Measurements from ENCODE around the gene ABITRAM. TPM values are rescaled to one million over a fixed set of nuclear protein-coding genes. Genes with fewer than 3 reads are reported as not detected.
"Not testable (repeated sequence)": the region's sequence is repeated elsewhere in the genome, so short reads cannot be mapped to it uniquely, and the experiment has no call there.

Gene ABITRAM
- total RNA-seq, 2 donors from 2014 or later: 11.6 to 14.8 TPM

GRCh38 chr9:108956022-108956630 is 21.9 kb downstream of the ABITRAM start:
- H3K4me3 Mint-ChIP-seq: no peak overlapping the region

GRCh38 chr9:108956631-108957026 is 22.4 kb downstream of the ABITRAM start:
- no peak overlapping the region for H3K27ac Mint-ChIP-seq
- H3K4me3 Mint-ChIP-seq: no peak overlapping the region
- peak; percentile 39 for ATAC-seq (replicated peaks)
- no peaks in the 10 kb centered on the region for H3K4me1 Mint-ChIP-seq
- H3K36me3 Mint-ChIP-seq (ENCODE audit: low read depth): no peaks in the 10 kb centered on the region
- H3K9me3 Mint-ChIP-seq: no peaks in the 10 kb centered on the region
- no peaks in the 10 kb centered on the region for H3K27me3 Mint-ChIP-seq

More at GRCh38 chr9:108956022-108956630, 21.9 kb downstream of the ABITRAM start:
- Mint-ChIP-seq H3K27ac (no peak overlapping the region), H3K36me3 (ENCODE audit: low read depth) (no peaks in the 10 kb centered on the region), H3K27me3 (no peaks in the 10 kb centered on the region), H3K9me3 (no peaks in the 10 kb centered on the region), H3K4me1 (no peaks in the 10 kb centered on the region)
- no peak for ATAC-seq (replicated peaks)

- Mint-ChIP-seq H3K27me3 (no peaks in the 10 kb centered on the region), H3K27ac (peak overlapping the region; percentile 24), H3K4me3 (no peak overlapping the region), H3K4me1 (no peaks in the 10 kb centered on the region), H3K36me3 (ENCODE audit: low read depth) (no peaks in the 10 kb centered on the region), H3K9me3 (no peaks in the 10 kb centered on the region)
- ATAC-seq (replicated peaks): no peak
Measured at GRCh38 chr9:108960331-108960730, 26.1 kb downstream of the ABITRAM start.

- Mint-ChIP-seq H3K9me3 (no peaks in the 10 kb centered on the region), H3K36me3 (ENCODE audit: low read depth) (no peaks in the 10 kb centered on the region), H3K4me3 (no peak overlapping the region), H3K27me3 (no peaks in the 10 kb centered on the region), H3K27ac (no peak overlapping the region), H3K4me1 (no peaks in the 10 kb centered on the region)
- no peak for ATAC-seq (replicated peaks)
Measured at GRCh38 chr9:108961151-108961550, 27.0 kb downstream of the ABITRAM start.

GRCh38 chr9:108963459-108964143 is 29.4 kb downstream of the ABITRAM start:
- no peak for ATAC-seq (replicated peaks)

GRCh38 chr9:108967916-108968315 is 33.7 kb downstream of the ABITRAM start:
- no peaks in the 10 kb centered on the region for H3K4me1 Mint-ChIP-seq
- no peaks in the 10 kb centered on the region for H3K27me3 Mint-ChIP-seq
- peaks cover 6% of the 10 kb centered on the region for H3K9me3 Mint-ChIP-seq
- H3K36me3 Mint-ChIP-seq (ENCODE audit: low read depth): peaks cover 6% of the 10 kb centered on the region
- no peak overlapping the region for H3K27ac Mint-ChIP-seq
- ATAC-seq (replicated peaks): no peak
- H3K4me3 Mint-ChIP-seq: no peak overlapping the region

More at GRCh38 chr9:108963459-108964143, 29.4 kb downstream of the ABITRAM start:
- Mint-ChIP-seq H3K36me3 (ENCODE audit: low read depth) (no peaks in the 10 kb centered on the region), H3K27ac (no peak overlapping the region), H3K27me3 (no peaks in the 10 kb centered on the region), H3K9me3 (no peaks in the 10 kb centered on the region), H3K4me1 (no peaks in the 10 kb centered on the region), H3K4me3 (no peak overlapping the region)

GRCh38 chr9:108971392-108971791 is 37.2 kb downstream of the ABITRAM start:
- not testable (repeated sequence) for H3K36me3 Mint-ChIP-seq (ENCODE audit: low read depth); H3K9me3 Mint-ChIP-seq; H3K4me1 Mint-ChIP-seq; ATAC-seq (replicated peaks); H3K4me3 Mint-ChIP-seq; H3K27ac Mint-ChIP-seq; H3K27me3 Mint-ChIP-seq

GRCh38 chr9:108972186-108972585 is 38.0 kb downstream of the ABITRAM start:
- Mint-ChIP-seq H3K27me3 (no peaks in the 10 kb centered on the region), H3K4me1 (no peaks in the 10 kb centered on the region), H3K36me3 (ENCODE audit: low read depth) (peaks cover 6% of the 10 kb centered on the region), H3K9me3 (peaks cover 6% of the 10 kb centered on the region), H3K4me3 (no peak overlapping the region), H3K27ac (no peak overlapping the region)
- ATAC-seq (replicated peaks): no peak

GRCh38 chr9:108972626-108973209 is 38.5 kb downstream of the ABITRAM start:
- H3K4me1 Mint-ChIP-seq: no peaks in the 10 kb centered on the region
- H3K9me3 Mint-ChIP-seq: peaks cover 6% of the 10 kb centered on the region
- no peaks in the 10 kb centered on the region for H3K27me3 Mint-ChIP-seq
- H3K27ac Mint-ChIP-seq: no peak overlapping the region
- no peak for ATAC-seq (replicated peaks)
- no peak overlapping the region for H3K4me3 Mint-ChIP-seq
- H3K36me3 Mint-ChIP-seq (ENCODE audit: low read depth): peaks cover 10% of the 10 kb centered on the region

- Mint-ChIP-seq H3K27ac (no peak overlapping the region), H3K4me1 (no peaks in the 10 kb centered on the region), H3K27me3 (no peaks in the 10 kb centered on the region), H3K4me3 (no peak overlapping the region), H3K36me3 (ENCODE audit: low read depth) (peaks cover 13% of the 10 kb centered on the region), H3K9me3 (peaks cover 6% of the 10 kb centered on the region)
- ATAC-seq (replicated peaks): no peak
Measured at GRCh38 chr9:108973895-108974294, 39.7 kb downstream of the ABITRAM start.

GRCh38 chr9:108978205-108978604 is 44.0 kb downstream of the ABITRAM start:
- ATAC-seq (replicated peaks): no peak
- H3K9me3 Mint-ChIP-seq: no peaks in the 10 kb centered on the region
- no peak overlapping the region for H3K27ac Mint-ChIP-seq
- no peak overlapping the region for H3K4me3 Mint-ChIP-seq
- H3K36me3 Mint-ChIP-seq (ENCODE audit: low read depth): peaks cover 7% of the 10 kb centered on the region
- H3K27me3 Mint-ChIP-seq: no peaks in the 10 kb centered on the region
- H3K4me1 Mint-ChIP-seq: no peaks in the 10 kb centered on the region

- no peak for ATAC-seq (replicated peaks)
- no peaks in the 10 kb centered on the region for H3K4me1 Mint-ChIP-seq
- H3K27me3 Mint-ChIP-seq: no peaks in the 10 kb centered on the region
- peaks cover 7% of the 10 kb centered on the region for H3K36me3 Mint-ChIP-seq (ENCODE audit: low read depth)
- no peak overlapping the region for H3K4me3 Mint-ChIP-seq
- H3K9me3 Mint-ChIP-seq: no peaks in the 10 kb centered on the region
- H3K27ac Mint-ChIP-seq: no peak overlapping the region
Measured at GRCh38 chr9:108980893-108981292, 46.7 kb downstream of the ABITRAM start.

- Mint-ChIP-seq H3K4me3 (no peak overlapping the region), H3K9me3 (peaks cover 4% of the 10 kb centered on the region), H3K4me1 (no peaks in the 10 kb centered on the region)
Measured at GRCh38 chr9:108983885-108984284, 49.7 kb downstream of the ABITRAM start.

More at GRCh38 chr9:108983885-108984284, 49.7 kb downstream of the ABITRAM start:
- Mint-ChIP-seq H3K27ac (no peak overlapping the region), H3K27me3 (no peaks in the 10 kb centered on the region), H3K36me3 (ENCODE audit: low read depth) (no peaks in the 10 kb centered on the region)
- ATAC-seq (replicated peaks): no peak
